Endothelial cell of hepatic sinusoid (primary cell): Measurements from ENCODE around the gene DCXR.

Experiments used
- in situ Hi-C: cut with HindIII; loops from 2 replicates; pipeline ENCODE4 v1.10.0; 2017; ENCODE audit warnings: low sequenced_read_pairs

Gene DCXR

GRCh38 chr17:82037092-82037888 lies at the start of gene DCXR:
TSS of gene DCXR (minus strand) at chr17:82037697. CDS start at chr17:82037682, 15 bp downstream.
- in situ Hi-C loops: loop anchor here (10.0 kb wide), 3 partner anchors 62 to 298 kb away; partner anchors contain the start of genes ASPSCR1, CSNK1D and SECTM1

GRCh38 chr17:82085931-82086764 lies 48.7 kb upstream of the DCXR start:
- in situ Hi-C loops: no loop called here

- in situ Hi-C loops: no loop called here
Measured at GRCh38 chr17:82085031-82085861, 47.7 kb upstream of the DCXR start.

- in situ Hi-C loops: no loop called here
Measured at GRCh38 chr17:82084373-82085030, 47.0 kb upstream of the DCXR start.

GRCh38 chr17:82083533-82084359 lies 46.2 kb upstream of the DCXR start:
- in situ Hi-C loops: no loop called here

GRCh38 chr17:82083009-82083408 lies 45.5 kb upstream of the DCXR start:
- in situ Hi-C loops: no loop called here

GRCh38 chr17:82082456-82082855 lies 45.0 kb upstream of the DCXR start:
- in situ Hi-C loops: no loop called here

- in situ Hi-C loops: no loop called here
Measured at GRCh38 chr17:82081966-82082365, 44.5 kb upstream of the DCXR start.

- in situ Hi-C loops: no loop called here
Measured at GRCh38 chr17:82081546-82081945, 44.0 kb upstream of the DCXR start.

- in situ Hi-C loops: no loop called here
Measured at GRCh38 chr17:82080789-82081464, 43.4 kb upstream of the DCXR start.

- in situ Hi-C loops: no loop called here
Measured at GRCh38 chr17:82080048-82080788, 42.7 kb upstream of the DCXR start.

GRCh38 chr17:82079001-82079677 lies 41.6 kb upstream of the DCXR start:
- in situ Hi-C loops: no loop called here

GRCh38 chr17:82078433-82078832 lies 40.9 kb upstream of the DCXR start:
- in situ Hi-C loops: no loop called here

- in situ Hi-C loops: no loop called here
Measured at GRCh38 chr17:82077617-82078358, 40.3 kb upstream of the DCXR start.

- in situ Hi-C loops: no loop called here
Measured at GRCh38 chr17:82076785-82077591, 39.5 kb upstream of the DCXR start.

- in situ Hi-C loops: no loop called here
Measured at GRCh38 chr17:82076018-82076784, 38.7 kb upstream of the DCXR start.
